Hepatocyte (in vitro differentiated cells): ENCODE results near the gene KEAP1.

Source experiments
- EZH2 ChIP-seq: fragments of 200-600 bp; sonication (generic); IDR thresholded peaks from 2 replicates; pipeline ENCODE4 v1.6.1; 2016; ENCODE audit warnings: antibody characterized with exemption, mild to moderate bottlenecking, borderline replicate concordance
- TF ChIP-seq, protein P1 (sequence below): fragments of 200-600 bp; sonication (generic); IDR thresholded peaks from 2 replicates; pipeline ENCODE4 v1.5.1; 2016; ENCODE audit warnings: antibody characterized with exemption, mild to moderate bottlenecking; ENCODE audit not compliant: poor library complexity

DNA sequence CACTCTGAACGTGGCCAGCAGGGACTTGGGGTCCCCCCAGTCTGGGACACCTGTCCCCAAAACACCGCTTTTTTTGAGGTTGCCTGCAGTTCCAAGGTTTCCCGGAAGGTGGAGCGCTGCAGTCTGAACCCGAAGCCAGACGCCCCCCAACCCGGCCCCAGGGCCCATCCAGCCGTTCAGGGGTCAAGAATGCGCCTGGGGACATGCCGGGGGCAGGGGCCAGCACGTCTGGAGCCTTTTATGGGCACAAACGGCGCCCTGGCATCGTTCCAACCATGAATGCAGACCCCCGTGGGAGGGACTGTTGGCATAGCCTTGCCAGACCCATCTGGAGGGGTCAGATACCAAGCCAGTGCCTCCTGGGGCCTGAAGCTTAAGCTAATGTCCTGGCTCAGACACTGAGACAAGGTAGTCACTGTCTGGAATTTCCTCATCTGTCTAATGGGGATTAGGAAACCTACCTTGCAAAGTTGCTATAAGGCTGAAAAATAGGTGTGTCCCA is 7.2 kb upstream of the KEAP1 start:
- TF ChIP-seq, protein P1, sequence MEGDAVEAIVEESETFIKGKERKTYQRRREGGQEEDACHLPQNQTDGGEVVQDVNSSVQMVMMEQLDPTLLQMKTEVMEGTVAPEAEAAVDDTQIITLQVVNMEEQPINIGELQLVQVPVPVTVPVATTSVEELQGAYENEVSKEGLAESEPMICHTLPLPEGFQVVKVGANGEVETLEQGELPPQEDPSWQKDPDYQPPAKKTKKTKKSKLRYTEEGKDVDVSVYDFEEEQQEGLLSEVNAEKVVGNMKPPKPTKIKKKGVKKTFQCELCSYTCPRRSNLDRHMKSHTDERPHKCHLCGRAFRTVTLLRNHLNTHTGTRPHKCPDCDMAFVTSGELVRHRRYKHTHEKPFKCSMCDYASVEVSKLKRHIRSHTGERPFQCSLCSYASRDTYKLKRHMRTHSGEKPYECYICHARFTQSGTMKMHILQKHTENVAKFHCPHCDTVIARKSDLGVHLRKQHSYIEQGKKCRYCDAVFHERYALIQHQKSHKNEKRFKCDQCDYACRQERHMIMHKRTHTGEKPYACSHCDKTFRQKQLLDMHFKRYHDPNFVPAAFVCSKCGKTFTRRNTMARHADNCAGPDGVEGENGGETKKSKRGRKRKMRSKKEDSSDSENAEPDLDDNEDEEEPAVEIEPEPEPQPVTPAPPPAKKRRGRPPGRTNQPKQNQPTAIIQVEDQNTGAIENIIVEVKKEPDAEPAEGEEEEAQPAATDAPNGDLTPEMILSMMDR, result peak; percentile 65
- no peak for TF ChIP-seq EZH2
